IPS-18c (cell line): ENCODE measurements around the gene CCHCR1.

Source experiments
- H3K4me3 ChIP-seq: 2 replicates; pipeline ENCODE4 v1.7.0; 2013; ENCODE audit warnings: low read depth, mild to moderate bottlenecking, low read length, moderate library complexity; ENCODE audit not compliant: insufficient read depth
- H3K9me3 ChIP-seq: one replicate; pipeline ENCODE4 v1.6.1; 2013; ENCODE audit warnings: mild to moderate bottlenecking, low read length, moderate library complexity; ENCODE audit not compliant: control insufficient read depth, insufficient read depth

The CCHCR1 gene

DNA sequence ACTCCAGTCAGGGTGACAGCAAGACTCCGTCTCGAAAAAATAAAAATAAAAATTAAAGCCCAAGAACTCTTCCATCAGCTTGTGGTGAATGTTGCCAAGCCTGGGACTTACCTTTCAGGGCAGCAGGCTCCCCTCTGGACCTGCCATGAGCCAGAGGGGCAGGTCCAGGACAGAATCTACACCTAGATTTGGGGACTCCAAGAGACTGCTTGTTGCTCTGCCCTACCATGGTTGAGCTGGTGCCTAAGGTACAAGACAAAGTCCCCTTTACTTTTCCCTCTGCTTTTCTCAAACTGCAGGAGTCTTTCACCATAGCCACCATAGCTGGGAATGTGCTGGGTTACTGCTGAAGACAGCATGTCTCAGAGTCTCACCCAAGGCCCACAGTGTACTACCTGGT lies 54.5 kb downstream of the CCHCR1 start:
- Histone ChIP-seq H3K9me3 (no peaks in the 10 kb centered on the region), H3K4me3 (no peak overlapping the region)

DNA sequence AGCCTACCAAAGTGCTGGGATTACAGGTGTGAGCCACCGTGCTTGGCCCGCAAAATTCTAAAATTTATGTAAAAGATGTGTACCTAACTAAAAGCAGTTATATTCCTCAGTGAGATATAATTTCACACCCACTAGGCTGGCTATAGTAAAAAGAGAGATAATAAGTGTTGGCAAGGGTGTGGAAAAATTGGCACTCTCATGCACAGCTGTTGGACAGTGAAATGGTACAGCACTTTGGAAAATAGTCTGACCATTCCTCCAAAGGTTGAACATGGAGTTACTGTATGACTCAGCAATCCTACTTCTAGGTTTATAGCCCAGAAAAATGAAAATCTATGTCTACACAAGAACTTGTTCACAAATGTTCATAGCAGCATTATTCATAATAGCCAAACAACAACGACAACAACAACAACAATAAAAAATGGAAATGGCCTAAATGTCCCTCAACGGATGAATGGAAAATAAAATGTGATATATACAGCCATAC lies 59.1 kb downstream of the CCHCR1 start:
- Histone ChIP-seq H3K9me3 (no peaks in the 10 kb centered on the region), H3K4me3 (no peak overlapping the region)

DNA sequence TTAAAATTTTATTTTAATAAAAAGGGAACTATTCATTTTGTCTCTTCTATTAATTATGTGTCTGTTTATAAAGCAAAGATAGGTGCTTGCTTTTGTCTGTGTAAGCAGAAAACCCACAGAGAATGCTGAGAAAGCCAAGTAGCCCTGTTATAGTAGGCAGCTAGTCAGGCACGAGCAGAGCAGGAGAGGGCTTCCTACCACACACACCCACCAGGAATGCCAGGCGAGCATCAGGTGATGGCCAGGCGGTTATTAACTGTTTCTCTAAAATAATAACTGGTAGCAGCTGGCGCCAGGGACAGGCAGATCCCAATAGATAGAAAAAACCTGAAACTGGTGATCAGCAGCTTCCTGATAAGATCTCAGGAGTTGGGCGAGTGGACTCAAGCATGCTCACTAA lies 60.9 kb downstream of the CCHCR1 start:
- Histone ChIP-seq H3K9me3 (no peaks in the 10 kb centered on the region), H3K4me3 (no peak overlapping the region)

DNA sequence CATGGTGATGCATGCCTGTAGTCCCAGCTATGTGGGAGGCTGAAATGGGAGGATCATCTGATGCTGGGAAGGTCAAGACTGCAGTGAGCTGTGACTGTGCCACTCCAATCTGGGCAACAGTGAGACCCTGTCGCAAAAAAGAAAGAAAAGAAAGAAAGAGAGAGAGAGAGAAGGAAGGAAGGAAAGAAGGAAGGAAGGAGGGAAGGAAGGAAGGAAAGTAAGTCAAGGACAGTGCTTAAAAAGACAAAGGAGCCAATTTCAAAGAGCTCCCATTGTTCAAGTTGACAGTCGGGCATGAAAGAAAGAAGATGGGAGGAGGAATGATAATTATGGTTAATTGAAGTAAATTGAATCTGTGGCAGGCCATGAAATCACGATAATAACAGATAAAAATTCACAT lies 61.4 kb downstream of the CCHCR1 start:
- no peak overlapping the region for H3K4me3 ChIP-seq
- H3K9me3 ChIP-seq: no peaks in the 10 kb centered on the region

DNA sequence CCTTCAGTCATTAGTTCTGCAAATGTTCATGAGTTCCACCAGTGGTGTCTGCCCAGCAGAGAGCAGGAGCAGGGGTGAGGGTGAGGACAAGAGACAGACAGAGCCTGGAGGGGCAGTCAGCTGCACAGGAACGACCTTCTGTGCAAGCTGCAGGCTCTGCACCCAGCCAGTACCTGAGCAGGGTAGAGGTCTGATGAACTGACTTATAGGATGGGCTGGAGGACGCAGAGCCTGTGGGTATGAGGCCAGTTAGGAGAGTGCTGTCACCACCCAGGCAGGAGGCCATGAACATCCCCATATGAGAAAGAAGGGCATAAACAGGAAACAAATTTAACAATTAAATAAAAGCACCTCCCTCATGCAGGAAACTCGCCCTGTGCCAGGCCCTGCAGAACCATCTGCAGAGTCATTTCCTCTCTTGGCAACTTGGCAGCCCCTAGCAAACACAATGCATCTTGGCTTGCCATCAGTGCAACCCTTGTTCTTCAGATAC lies 63.2 kb downstream of the CCHCR1 start:
- Histone ChIP-seq H3K4me3 (no peak overlapping the region), H3K9me3 (no peaks in the 10 kb centered on the region)

DNA sequence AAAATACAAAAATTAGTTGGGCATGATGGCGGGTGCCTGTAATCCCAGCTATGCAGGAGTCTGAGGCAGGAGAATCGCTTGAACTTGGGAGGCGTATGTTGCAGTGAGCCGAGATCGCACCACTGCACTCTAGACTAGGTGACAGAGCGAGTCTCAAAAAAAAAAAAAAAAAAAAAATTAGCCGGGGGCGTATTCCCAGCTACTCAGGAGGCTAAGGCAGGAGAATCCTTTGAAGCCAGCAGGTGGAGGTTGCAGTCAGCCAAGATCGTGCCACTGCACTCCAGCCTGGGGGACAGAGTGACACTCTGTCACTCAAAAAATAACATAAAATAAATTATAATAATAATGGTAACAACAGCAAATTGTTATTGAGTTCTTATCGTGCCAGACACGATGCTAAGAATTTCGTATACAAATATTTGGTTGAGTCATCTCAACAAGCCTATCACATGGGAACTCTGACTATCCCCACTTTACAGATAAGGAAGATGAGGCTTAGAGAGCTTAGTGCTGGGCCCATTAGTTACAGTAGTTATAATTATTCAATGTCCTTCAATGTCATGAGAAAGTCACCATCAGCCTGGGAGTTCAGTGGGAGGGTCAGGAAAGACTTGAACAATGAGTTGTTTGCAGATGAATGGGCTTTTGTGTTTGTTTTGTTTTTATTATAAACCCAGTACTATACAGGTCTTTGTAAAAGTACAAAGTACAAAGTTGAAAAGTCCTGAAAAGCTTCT lies 64.7 kb downstream of the CCHCR1 start:
- no peak overlapping the region for H3K4me3 ChIP-seq
- H3K9me3 ChIP-seq: no peaks in the 10 kb centered on the region
